K562 (cell line): ENCODE data around the gene RAP1A.

Experiments used
- BMI1 ChIP-seq: fragments of 150-350 bp; IDR thresholded peaks from 2 replicates; pipeline ENCODE4 v1.6.1; 2014; ENCODE audit warnings: low read length
- MAFK ChIP-seq: IDR thresholded peaks from 2 replicates; pipeline ENCODE4 v1.6.1; 2011; ENCODE audit warnings: low read length, improper control_type of control experiment
- MAX ChIP-seq: sonication (generic); formaldehyde crosslinking; IDR thresholded peaks from 2 replicates; pipeline ENCODE4 v1.9.0; 2022; ENCODE audit warnings: mild to moderate bottlenecking, missing genetic modification reagents
- NR2F6 ChIP-seq: fragments of 450-650 bp; formaldehyde crosslinking; IDR thresholded peaks from 2 replicates; pipeline ENCODE4 v1.4.0; 2020; ENCODE audit warnings: mild to moderate bottlenecking
- SMAD3 ChIP-seq: fragments of 450-650 bp; formaldehyde crosslinking; conservative IDR thresholded peaks from 2 replicates; pipeline ENCODE4 v1.4.0; 2020; ENCODE audit warnings: mild to moderate bottlenecking
- THAP7 ChIP-seq: fragments of 250-450 bp; sonication (Bioruptor Pico); IDR thresholded peaks from 2 replicates; pipeline ENCODE4 v1.5.0; 2021
- TF ChIP-seq, protein P1 (sequence below): IDR thresholded peaks from 3 replicates; pipeline ENCODE4 v1.6.1; 2011; ENCODE audit warnings: borderline replicate concordance, mild to moderate bottlenecking; ENCODE audit not compliant: insufficient read length, insufficient read depth

DNA sequence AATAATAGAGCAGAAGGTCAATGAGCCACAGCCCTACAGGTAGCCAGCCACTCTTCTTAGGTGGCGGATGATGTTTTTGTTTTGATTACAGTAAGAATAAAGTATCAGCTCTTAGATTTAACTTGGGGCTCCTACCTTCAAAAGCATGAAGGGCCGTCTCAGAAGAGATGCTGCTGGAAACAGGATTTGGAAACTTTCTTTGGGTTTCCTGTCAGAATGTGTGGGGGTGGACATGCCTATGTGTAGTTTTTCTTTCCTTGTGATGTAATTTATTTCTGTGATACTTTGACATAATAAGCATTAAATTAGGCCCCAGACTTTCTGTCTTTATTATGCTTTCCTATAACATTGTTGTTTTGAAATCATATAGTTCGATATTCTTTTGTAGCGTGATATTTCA lies 1.5 kb downstream of the RAP1A start:
- TF ChIP-seq MAX (CRISPR knock-in tag) (no peak), THAP7 (CRISPR knock-in tag) (no peak), MAFK (no peak), BMI1 (no peak), NR2F6 (no peak), SMAD3 (CRISPR knock-in tag) (no peak)
- TF ChIP-seq, protein P1, sequence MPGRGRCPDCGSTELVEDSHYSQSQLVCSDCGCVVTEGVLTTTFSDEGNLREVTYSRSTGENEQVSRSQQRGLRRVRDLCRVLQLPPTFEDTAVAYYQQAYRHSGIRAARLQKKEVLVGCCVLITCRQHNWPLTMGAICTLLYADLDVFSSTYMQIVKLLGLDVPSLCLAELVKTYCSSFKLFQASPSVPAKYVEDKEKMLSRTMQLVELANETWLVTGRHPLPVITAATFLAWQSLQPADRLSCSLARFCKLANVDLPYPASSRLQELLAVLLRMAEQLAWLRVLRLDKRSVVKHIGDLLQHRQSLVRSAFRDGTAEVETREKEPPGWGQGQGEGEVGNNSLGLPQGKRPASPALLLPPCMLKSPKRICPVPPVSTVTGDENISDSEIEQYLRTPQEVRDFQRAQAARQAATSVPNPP, result no peak
